ENCODE measurements around the gene HCRT.
"Not testable (repeated sequence)": the region's sequence is repeated elsewhere in the genome, so short reads cannot be mapped to it uniquely, and the experiment has no call there.

Gene HCRT

DNA sequence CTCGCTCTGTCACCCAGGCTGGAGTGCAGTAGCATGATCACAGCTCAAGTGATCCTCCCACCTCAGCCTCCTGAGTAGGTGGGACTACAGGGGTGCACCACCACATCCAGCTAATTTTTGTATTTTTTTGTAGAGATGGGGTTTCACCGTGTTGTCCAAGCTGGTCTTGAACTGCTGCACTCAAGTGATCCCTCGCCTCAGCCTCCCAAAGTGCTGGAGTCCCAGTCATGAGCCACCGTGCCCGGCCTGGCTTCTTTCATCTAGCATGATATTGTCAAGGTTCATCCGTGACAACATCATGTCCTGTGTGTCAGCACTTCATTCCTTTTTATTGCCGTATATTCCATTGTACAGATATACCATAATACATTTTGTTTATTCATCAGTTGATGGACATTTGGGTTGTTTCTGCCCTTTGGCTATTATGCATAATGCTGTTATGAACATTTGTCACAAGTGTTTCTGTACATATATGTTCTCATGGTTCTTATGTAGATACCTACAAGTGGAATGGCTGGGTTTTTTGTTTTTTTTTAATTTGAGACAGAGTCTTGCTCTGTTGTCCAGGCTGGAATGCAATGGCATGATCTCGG, 12.4 kb upstream of the HCRT start:
- no peak for DNase-seq

- peak; percentile 72 for DNase-seq
These were observed 9.0 kb upstream of the HCRT start, which contains the start of gene GHDC for GRCh38 chr17:42193969-42194899. Gene GHDC, minus strand, starts transcription at chr17:42194494. Its CDS starts 913 bp downstream, at chr17:42193581.

DNA sequence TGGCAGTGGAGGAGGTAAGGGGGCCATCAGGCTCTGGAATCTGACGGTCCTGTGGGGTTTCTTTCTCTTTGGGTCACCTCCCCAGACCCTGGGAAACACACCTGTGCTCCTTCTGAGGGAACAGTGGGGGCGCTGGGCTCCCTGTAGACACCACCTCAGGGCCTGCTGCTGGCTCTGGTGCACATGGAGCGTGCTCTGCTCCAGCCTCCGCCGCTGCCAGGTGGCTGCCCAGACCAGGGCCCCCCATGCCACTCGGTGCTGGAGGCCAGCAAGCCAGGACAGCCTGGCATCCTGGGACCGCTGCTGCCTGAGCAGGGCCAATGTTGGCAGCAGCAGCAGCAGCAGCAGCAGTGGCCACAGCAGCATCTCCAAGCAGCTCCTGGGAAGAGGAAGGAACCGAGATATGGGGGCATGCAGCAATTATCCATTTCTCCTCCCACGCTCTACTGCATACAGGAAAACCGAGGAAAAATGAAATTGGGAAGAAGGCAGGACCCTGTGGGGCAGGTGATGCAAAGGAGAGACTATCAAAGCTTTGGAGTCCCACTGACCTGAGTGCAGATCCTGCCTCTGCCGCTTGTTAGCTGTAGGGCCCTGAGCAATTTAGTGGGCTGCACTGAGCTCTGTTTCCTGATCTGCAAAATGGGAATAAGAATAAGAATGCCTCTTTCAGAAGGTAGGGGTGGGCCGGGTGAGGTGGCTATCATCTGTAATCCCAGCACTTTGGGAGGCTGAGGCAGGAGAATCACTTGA, 8.1 kb upstream of the HCRT start:
- no peak for DNase-seq

- no peak for DNase-seq
These were observed 7.2 kb upstream of the HCRT start for GRCh38 chr17:42192189-42193126.

- DNase-seq, result no peak
These were observed 6.0 kb upstream of the HCRT start for GRCh38 chr17:42191275-42191608.

DNA sequence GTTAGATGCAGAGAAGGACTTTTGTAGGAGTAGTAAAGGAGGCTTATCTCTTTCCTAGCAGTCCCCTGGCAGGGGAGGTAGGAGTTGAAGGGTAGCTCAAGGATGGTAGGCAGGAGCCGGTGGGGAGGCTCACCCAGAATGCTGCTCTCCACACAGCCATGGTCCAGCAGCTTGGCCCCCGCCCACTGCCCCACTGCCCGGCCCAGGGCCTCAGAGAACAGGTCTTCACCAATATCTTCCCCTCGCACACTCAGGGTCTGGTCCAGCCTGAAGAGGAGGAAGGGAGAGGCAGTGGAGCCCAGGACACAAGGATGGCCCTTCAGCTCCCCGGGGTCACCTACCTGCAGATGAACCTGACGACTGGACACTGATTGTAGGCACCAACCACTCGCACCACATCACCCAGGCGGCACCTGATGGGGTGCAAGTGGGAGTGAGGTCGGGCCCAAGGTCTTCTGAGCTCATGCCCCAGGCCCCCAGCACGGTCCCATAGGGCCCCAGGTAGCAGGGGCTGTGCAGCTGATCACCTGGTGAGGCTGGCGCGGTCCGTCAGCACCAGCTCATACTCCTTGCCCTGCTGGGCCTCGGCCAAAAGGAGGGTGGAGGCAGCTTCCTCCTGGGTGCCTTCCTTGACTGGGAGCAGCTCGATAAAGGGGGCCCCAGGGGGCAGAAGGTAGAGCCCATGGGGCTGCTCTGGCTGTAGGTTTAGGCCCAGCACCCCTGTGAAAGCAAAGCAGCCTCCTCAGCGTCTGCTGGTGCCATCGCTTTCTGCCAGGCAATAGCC, 5.4 kb upstream of the HCRT start:
- no peak for DNase-seq

DNA sequence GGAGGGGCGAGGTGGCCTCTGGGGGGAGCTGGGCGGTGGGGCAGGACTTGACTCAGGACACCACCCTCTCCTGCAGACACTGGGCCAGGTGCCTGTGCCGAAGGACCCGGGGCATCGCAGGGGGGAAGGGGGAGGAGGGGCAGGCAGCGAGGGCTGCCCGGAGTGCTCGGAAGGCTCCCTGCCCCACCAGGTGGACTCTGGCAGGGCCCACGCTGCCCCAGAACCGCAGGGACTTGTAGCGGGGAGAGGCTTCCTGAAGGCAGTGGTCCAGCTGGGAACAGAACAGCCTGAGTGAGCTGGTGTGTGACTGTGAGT, 4.4 kb upstream of the HCRT start:
- DNase-seq, result no peak

DNA sequence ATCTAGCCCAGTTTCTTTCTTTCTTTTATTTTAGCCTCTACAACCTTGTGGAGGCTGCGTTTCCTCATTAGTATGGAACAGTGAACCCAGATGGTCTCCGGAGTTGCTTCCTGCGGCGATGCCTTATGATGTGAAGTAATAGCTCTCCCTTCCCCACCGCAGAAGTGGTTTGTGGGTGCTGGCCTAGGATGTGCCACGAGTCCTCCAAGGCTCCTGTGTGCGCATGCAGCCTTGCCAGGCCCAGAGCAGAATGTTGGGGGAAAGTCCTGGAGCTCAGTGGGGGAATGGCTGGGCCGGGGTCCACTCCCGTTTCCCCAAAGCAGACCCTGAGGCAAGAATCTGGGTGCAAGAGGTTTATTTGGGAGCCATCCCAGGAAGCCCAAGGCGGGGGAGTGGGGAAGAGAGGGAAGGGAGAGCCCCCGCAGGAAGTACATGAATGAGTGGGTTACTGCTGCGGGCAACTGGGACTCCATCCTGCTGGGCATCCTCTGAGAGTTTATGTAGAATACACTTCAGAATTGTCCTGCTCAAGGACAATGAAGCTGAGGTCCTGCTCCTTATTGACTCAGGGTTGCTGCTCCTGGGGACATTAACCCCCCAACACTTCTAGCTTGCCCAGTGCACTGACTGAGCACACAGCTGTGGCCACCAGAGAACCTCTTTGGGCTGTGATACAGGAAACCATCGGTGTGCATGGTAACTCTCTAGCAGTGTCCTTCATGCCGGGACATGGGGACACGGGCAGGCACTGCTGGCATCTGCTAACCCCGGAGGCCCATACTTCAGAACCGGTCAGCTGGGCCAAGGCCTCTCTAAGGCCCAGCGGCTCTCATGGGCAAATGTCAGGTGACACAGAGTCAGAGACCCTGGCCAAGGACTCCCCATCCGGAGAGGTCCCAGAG, 3.7 kb upstream of the HCRT start:
- no peak for DNase-seq

DNA sequence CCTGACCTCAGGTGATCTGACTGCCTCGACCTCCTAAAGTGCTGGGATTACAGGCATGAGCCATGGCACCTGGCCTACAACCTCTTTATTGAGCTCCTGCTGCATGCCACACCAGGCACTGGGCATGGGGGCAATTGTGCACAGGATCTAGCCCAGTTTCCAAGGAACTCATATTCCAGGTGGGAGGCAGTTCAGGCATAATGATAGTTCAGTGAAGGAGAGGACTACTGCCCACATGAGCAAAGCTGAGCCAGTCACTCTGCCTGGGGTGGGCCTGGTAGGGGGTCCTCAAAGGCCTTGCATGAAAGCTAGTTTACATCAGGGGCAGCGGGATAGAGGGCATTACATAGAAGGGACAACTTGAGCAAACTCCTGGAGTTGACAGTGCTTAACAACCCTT, 2.6 kb upstream of the HCRT start:
- no peak for DNase-seq

GRCh38 chr17:42186191-42186590, 939 bp upstream of the HCRT start:
- not testable (repeated sequence) for DNase-seq

- no peak for DNase-seq
These were observed 324 bp upstream of the HCRT start for GRCh38 chr17:42185621-42185930.

- DNase-seq, result peak; percentile 84
These were observed 1.2 kb downstream of the HCRT start for GRCh38 chr17:42183741-42184711.

DNA sequence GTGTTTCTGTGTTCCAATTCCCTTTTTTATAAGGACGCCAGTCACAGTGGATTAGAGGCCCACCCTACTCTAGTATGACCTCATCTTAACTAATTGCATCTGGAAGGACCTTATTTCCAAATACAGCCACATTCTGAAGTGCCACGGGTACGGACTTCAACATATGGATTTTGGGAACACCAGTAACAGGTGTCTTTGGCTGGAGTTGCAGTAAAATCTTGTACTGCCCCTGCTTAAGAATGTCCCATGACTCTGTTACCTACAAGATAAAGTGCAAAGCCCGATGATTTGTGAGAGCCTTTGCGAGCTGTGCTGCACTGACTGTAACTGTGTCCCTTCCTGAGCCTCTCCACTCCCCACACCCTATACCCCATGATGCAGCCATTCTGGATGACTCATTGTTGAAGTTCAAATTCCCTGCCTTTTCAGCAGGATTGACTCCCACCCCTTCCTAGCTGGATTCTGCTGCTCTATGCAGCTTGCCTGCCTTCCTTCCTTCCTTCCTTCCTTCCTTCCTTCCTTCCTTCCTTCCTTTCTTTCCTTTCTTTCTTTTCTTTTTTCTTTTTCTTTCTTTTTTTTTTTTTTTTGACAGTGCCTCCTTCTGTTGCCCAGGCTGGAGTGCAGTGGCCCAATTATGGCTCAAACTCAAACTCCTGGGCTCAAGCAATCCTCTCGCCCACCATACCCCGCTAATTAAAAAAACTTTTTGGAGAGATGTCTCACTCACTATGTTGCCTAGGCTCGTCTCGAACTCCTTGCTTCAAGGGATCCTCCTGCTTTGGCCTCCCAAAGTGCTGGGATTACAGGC, 2.1 kb downstream of the HCRT start:
- no peak for DNase-seq

GRCh38 chr17:42181851-42182207, 3.4 kb downstream of the HCRT start:
- no peak for DNase-seq

GRCh38 chr17:42180922-42181850, 4.1 kb downstream of the HCRT start, which contains the start of gene KCNH4:
Gene KCNH4, minus strand, starts transcription at chr17:42181142. Its CDS starts 197 bp downstream, at chr17:42180945.
- DNase-seq, result peak; percentile 91

GRCh38 chr17:42180411-42180921, 4.8 kb downstream of the HCRT start:
- DNase-seq, result no peak

DNA sequence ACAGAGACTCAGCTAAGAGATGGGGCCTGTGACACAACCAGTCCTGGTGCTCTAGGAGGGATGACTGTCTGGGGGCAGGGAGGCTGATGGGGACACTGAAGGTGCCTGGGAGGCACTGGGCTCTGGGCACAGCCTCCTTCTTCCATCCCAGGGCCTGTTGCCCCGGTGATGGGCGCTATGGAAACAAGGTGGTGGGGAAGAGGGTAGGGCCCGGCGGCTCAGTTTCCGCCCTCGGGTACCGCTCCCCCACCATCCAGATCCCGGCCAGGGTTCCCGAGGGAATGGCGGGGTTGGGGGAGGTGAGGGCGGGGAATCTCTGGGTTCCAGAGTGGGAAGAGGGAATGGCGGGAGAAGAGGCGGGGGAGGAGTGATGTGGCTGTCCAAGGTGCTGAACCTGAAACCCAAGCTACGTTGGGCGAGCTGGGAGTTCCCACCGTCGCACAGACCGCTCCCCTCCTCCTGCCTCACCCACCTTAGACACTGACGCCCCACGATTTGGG, 5.3 kb downstream of the HCRT start:
- peak; percentile 35 for DNase-seq

Data from activated T-cell treated with anti-CD3 and anti-CD28 coated beads, Interleukin-2, amount 50 U/mL, for 1 hour (primary cell).